Fibroblast of the aortic adventitia (primary cell): ENCODE results near the gene ACO2. TPM values are rescaled to one million over a fixed set of nuclear protein-coding genes. Genes with fewer than 3 reads are reported as not detected.

ENCODE experiments used
- DNase-seq: peaks from one replicate; pipeline ENCODE4 v3.0.0-alpha.2; 2010; ENCODE audit warnings: low read depth
- H3K4me3 ChIP-seq: 2 replicates; pipeline ENCODE4 v1.5.1; 2011; ENCODE audit warnings: low read depth, mild to moderate bottlenecking, control low read depth, low read length, moderate library complexity
- total RNA-seq: library from RNA; depleted of rRNA; stranded (reverse); fragments of >200 nt; gene quantifications from 2 replicates; pipeline ENCODE4 v1.2.3, GENCODE V29; 2012; ENCODE audit warnings: low replicate concordance
- TF ChIP-seq, protein P1 (sequence below): IDR thresholded peaks from 2 replicates; pipeline ENCODE4 v1.5.1; 2011; ENCODE audit warnings: mild to moderate bottlenecking, low read length, control low read depth, inconsistent platforms; ENCODE audit not compliant: insufficient read depth

ACO2 gene
- total RNA-seq, 1 donor: 45.9 TPM

DNA sequence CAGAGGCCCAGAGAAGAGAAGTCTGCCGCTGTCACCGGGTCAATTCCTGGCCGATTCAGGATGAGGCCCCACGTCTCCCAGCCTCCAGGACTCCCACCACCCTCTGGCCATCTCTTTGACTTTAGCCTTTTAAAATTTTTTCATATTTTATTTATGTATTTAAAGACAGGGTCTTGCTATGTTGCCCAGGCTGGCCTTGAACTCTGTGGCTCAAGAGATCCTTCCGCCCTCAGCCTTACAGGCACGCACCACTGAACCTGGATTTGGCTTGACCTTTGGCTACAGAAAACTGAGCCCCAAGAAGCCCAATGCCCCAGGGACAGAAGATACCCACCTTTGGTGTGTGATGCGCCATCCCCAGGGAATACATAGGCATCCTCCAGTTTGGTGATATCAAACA is 71.4 kb downstream of the ACO2 start:
- TF ChIP-seq, protein P1, sequence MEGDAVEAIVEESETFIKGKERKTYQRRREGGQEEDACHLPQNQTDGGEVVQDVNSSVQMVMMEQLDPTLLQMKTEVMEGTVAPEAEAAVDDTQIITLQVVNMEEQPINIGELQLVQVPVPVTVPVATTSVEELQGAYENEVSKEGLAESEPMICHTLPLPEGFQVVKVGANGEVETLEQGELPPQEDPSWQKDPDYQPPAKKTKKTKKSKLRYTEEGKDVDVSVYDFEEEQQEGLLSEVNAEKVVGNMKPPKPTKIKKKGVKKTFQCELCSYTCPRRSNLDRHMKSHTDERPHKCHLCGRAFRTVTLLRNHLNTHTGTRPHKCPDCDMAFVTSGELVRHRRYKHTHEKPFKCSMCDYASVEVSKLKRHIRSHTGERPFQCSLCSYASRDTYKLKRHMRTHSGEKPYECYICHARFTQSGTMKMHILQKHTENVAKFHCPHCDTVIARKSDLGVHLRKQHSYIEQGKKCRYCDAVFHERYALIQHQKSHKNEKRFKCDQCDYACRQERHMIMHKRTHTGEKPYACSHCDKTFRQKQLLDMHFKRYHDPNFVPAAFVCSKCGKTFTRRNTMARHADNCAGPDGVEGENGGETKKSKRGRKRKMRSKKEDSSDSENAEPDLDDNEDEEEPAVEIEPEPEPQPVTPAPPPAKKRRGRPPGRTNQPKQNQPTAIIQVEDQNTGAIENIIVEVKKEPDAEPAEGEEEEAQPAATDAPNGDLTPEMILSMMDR: no peak
- DNase-seq: no peak
- no peak overlapping the region for H3K4me3 ChIP-seq

DNA sequence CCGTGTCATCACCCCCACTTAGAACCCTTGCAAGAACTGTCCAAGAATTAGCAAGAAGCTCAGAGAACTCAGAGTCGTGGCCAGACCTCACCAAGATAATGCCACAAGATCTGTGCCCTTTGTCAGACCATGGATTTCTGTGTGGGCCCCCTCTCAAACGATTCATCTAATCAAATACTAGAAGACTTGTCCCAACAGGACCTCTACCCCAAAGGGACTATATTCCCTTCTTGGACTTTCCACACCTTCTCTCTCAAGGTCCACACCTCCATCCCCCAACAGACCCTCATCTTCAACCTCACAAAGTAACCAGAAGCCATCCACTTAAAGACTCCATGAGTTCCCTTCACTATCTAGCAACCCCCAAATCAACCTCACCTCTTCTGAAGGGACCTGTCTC is 72.6 kb downstream of the ACO2 start:
- TF ChIP-seq, protein P1: no peak
- no peak for DNase-seq
- peak overlapping the region; percentile 17 for H3K4me3 ChIP-seq

DNA sequence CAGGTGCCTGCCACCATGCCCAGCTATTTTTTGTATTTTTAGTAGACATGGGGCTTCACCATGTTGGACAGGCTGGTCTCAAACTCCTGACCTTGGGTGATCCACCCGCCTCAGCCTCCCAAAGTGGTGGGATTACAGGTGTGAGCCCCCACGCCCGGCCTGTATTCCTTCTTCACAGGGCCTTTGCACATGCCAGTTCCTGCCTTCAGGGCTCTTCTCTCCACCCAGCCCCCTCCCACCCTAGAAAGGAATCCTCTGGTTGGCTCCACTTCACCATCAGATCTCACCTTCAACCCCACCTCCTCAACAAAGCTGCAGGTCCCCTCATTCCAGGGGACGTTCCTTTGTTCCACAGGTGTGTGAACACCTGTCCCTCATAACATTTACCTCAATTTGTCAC is 73.3 kb downstream of the ACO2 start:
- DNase-seq: no peak

DNA sequence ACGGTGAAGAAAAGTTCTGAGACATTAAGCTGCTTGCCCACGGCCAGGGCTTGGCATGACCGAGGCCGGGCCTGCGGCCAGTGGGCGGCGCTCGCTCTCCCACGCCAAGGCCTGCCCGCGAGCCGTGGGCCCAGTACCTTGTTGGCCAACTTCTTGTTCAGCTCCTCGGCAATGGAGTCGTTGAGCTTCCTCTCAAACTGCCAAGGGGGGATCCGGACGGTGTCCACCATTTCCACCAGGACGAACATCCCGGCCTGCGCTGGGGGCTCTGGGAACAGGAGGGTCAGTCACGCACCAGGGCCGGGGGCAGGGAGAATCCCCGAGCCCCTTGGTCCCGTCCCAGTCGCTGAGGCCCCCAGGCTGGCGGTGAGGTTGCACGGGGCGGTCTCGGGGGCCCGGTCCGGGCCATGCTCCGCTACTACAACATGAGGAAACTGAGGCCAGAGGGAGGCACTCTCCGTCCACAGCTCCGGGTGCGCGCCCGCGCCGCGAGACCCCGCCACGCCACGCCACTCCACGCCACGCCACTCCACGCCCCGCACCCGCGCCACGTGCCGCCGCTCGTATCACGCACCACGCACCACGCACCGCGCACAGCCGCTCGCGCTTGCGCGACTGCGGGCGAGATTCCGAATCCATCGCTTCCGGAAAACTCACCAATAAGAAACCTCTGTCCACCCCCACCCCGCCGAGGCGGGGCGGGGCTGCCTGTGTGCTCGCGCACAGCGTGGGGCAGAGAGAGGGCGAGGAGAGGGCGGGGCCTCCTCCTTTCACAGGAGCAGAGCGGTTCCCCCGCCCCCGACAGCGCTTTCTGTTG is 75.1 kb downstream of the ACO2 start, which contains the start of gene POLR3H:
Gene POLR3H, minus strand, starts transcription at position 617 of the 817 bp plus-strand sequence. Its CDS starts 369 bp downstream, at position 248.
- H3K4me3 ChIP-seq: peak within 1 kb of the TSS; percentile 88
- TF ChIP-seq, protein P1: peak; percentile 55
- DNase-seq: peak; percentile 95

More for the DNA sequence above, 73.3 kb downstream of the ACO2 start:
- TF ChIP-seq, protein P1: no peak
- no peak overlapping the region for H3K4me3 ChIP-seq

DNA sequence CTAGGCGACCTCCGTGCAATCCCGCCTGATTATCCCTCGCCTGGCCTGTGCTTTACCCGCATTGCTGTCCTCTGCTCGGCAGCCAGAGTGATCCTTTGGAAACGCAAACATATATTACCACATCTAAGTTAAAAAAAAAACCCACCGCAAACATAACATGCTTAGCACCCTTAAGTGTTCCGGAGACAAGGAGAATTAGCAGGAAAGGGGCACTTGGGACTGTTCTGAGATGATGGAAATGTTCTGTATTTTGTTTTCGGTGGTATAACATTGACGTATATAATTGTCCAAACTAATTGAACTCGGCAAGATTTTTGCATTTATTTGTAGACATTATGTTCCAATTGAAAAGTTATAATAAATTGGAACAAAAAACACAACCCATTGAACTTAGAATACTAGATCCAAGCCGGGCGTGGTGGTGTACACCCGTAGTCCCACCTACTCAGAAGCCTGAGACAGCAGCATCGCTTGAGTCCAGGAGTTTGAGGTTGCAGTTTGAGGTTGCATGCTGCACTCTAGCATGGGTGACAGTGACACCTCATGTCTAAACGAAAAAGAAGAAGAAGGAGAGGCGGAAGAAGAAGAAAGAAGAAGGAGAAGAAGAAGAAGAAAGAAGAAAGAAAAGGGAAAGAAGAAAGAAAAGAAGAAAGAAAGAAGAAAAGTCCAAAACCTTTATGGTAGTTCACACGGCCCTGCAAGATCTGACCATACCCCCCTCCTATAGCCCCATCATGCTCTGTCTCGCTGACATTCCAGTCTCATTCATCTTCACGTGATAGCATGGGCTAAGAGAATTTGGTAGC is 76.0 kb downstream of the ACO2 start:
- H3K4me3 ChIP-seq: peak overlapping the region; percentile 65
- no peak for DNase-seq
- TF ChIP-seq, protein P1: no peak

DNA sequence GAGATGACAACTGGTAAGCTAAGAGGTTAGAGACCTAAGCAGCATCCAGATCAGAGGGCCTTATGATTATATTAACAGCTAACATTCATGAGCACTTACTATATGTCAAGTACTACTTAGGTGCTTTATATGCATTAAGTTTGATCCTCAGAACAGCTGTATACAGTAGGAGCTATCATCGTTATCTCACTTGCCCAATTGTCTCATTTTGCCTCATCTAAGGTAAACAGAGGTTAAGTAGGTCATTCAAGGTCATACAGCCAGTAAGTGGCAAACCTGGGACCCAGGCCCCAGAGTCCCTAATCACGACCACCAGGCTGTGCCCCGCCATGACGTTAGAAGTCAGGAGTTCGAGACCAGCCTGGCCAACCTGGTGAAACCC is 79.9 kb downstream of the ACO2 start:
- no peak overlapping the region for H3K4me3 ChIP-seq
- no peak for DNase-seq
- TF ChIP-seq, protein P1: no peak
